Progenitor cell of endocrine pancreas (in vitro differentiated cells): Measurements from ENCODE around the gene ITGAX. TPM values are rescaled to one million over a fixed set of nuclear protein-coding genes. Genes with fewer than 3 reads are reported as not detected.
"Not testable (repeated sequence)": the region's sequence is repeated elsewhere in the genome, so short reads cannot be mapped to it uniquely, and the experiment has no call there.

Experiments
- DNase-seq: peaks from one replicate; pipeline ENCODE4 v3.0.0; 2021; ENCODE audit warnings: low spot score; ENCODE audit not compliant: unreplicated experiment
- H3K27ac Mint-ChIP-seq: 2 replicates; pipeline ENCODE4 v1.8.0; 2021; ENCODE audit warnings: mild to moderate bottlenecking, moderate library complexity, mixed read lengths
- H3K27me3 Mint-ChIP-seq: 2 replicates; pipeline ENCODE4 v1.8.0; 2021; ENCODE audit warnings: mixed read lengths
- H3K36me3 Mint-ChIP-seq: 2 replicates; pipeline ENCODE4 v1.8.0; 2022; ENCODE audit warnings: mixed read lengths; ENCODE audit not compliant: insufficient read depth
- H3K4me1 Mint-ChIP-seq: 2 replicates; pipeline ENCODE4 v1.8.0; 2021; ENCODE audit warnings: low read depth, mixed read lengths
- H3K4me3 Mint-ChIP-seq: 2 replicates; pipeline ENCODE4 v1.8.0; 2021; ENCODE audit warnings: low read depth, mild to moderate bottlenecking, moderate library complexity, mixed read lengths
- H3K9me3 Mint-ChIP-seq: 2 replicates; pipeline ENCODE4 v1.8.0; 2021; ENCODE audit warnings: low read depth, mixed read lengths
- total RNA-seq: library from RNA; stranded (reverse); gene quantifications from 2 replicates; pipeline ENCODE4 v1.2.1, GENCODE V29; 2021
- TF ChIP-seq, protein P1 (sequence below): fragments of 200-600 bp; sonication (generic); IDR thresholded peaks from one replicate; pipeline ENCODE4 v1.5.0; 2021; ENCODE audit warnings: antibody characterized with exemption, mild to moderate bottlenecking; ENCODE audit not compliant: unreplicated experiment

Gene ITGAX
- total RNA-seq, 1 donor from 2014 or later = not detected

DNA sequence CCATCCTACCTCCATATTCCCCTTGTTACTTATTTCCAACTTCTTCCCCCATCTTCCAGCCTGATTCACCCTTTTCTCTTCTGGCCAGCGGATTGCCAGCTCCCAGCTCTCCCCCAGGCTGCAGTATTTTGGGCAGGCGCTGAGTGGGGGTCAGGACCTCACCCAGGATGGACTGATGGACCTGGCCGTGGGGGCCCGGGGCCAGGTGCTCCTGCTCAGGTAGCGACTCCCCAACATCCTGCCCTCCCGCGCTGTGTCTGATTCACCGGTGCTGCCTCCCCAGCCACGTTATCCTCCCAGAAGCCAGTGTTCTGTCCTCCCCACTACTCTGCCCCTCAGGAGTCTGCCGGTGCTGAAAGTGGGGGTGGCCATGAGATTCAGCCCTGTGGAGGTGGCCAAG, 57.8 kb downstream of the ITGAX start:
- TF ChIP-seq, protein P1, sequence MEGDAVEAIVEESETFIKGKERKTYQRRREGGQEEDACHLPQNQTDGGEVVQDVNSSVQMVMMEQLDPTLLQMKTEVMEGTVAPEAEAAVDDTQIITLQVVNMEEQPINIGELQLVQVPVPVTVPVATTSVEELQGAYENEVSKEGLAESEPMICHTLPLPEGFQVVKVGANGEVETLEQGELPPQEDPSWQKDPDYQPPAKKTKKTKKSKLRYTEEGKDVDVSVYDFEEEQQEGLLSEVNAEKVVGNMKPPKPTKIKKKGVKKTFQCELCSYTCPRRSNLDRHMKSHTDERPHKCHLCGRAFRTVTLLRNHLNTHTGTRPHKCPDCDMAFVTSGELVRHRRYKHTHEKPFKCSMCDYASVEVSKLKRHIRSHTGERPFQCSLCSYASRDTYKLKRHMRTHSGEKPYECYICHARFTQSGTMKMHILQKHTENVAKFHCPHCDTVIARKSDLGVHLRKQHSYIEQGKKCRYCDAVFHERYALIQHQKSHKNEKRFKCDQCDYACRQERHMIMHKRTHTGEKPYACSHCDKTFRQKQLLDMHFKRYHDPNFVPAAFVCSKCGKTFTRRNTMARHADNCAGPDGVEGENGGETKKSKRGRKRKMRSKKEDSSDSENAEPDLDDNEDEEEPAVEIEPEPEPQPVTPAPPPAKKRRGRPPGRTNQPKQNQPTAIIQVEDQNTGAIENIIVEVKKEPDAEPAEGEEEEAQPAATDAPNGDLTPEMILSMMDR = no peak
- Mint-ChIP-seq H3K27me3 (peaks cover 50% of the 10 kb centered on the region), H3K9me3 (no peaks in the 10 kb centered on the region), H3K27ac (no peak overlapping the region), H3K36me3 (no peaks in the 10 kb centered on the region), H3K4me1 (no peaks in the 10 kb centered on the region), H3K4me3 (no peak overlapping the region)
- DNase-seq = no peak

DNA sequence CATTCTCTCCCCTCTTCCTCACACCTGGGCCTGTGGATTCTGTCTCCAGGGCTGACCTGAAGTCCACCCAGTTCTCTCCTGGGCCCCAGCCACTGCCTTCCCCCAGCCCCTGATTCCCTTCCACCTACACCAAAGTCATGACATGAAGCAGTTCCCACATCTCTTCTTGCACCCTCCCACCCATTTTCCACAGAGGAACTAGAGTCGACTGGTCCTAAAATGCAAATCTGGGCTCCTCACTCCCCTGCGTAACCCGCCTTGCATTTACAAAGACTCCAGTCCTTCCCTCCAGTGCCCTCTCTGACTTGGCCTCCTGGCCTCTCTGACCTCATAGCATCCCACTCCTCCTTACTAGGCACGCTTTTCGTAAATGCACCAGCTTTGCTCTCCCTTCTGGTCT, 58.4 kb downstream of the ITGAX start:
- Mint-ChIP-seq H3K36me3 (no peaks in the 10 kb centered on the region), H3K27me3 (peaks cover 50% of the 10 kb centered on the region), H3K4me1 (no peaks in the 10 kb centered on the region), H3K27ac (no peak overlapping the region), H3K9me3 (no peaks in the 10 kb centered on the region), H3K4me3 (no peak overlapping the region)
- TF ChIP-seq, protein P1 = no peak
- DNase-seq = no peak

- TF ChIP-seq, protein P1 = no peak
- Mint-ChIP-seq H3K9me3 (no peaks in the 10 kb centered on the region), H3K4me1 (no peaks in the 10 kb centered on the region), H3K4me3 (no peak overlapping the region), H3K27ac (no peak overlapping the region), H3K27me3 (peaks cover 46% of the 10 kb centered on the region), H3K36me3 (no peaks in the 10 kb centered on the region)
- no peak for DNase-seq
Observed at GRCh38 chr16:31413943-31414342, 59.0 kb downstream of the ITGAX start.

GRCh38 chr16:31414706-31415105, 59.7 kb downstream of the ITGAX start:
- Mint-ChIP-seq H3K36me3 (no peaks in the 10 kb centered on the region), H3K4me1 (no peaks in the 10 kb centered on the region), H3K9me3 (no peaks in the 10 kb centered on the region), H3K4me3 (no peak overlapping the region), H3K27ac (no peak overlapping the region), H3K27me3 (peaks cover 40% of the 10 kb centered on the region)
- TF ChIP-seq, protein P1 = no peak
- DNase-seq = no peak

GRCh38 chr16:31416371-31416770, 61.4 kb downstream of the ITGAX start:
- no peak for DNase-seq
- no peaks in the 10 kb centered on the region for H3K9me3 Mint-ChIP-seq
- H3K27ac Mint-ChIP-seq = no peak overlapping the region
- H3K4me3 Mint-ChIP-seq = no peak overlapping the region
- H3K4me1 Mint-ChIP-seq = no peaks in the 10 kb centered on the region
- H3K27me3 Mint-ChIP-seq = peaks cover 44% of the 10 kb centered on the region
- TF ChIP-seq, protein P1 = no peak
- H3K36me3 Mint-ChIP-seq = no peaks in the 10 kb centered on the region

- DNase-seq, H3K9me3 Mint-ChIP-seq, H3K4me3 Mint-ChIP-seq, H3K27ac Mint-ChIP-seq, H3K36me3 Mint-ChIP-seq, H3K4me1 Mint-ChIP-seq: not testable (repeated sequence)
- H3K27me3 Mint-ChIP-seq = peaks cover 44% of the 10 kb centered on the region
Observed at GRCh38 chr16:31417036-31417435, 62.1 kb downstream of the ITGAX start.
